ENCODE measurements around the gene MBIP. TPM values are rescaled to one million over a fixed set of nuclear protein-coding genes. Genes with fewer than 3 reads are reported as not detected.

Gene MBIP
- total RNA-seq, 4 donors from 2014 or later, result 13.4 to 46.5 (median 18.1) TPM

DNA sequence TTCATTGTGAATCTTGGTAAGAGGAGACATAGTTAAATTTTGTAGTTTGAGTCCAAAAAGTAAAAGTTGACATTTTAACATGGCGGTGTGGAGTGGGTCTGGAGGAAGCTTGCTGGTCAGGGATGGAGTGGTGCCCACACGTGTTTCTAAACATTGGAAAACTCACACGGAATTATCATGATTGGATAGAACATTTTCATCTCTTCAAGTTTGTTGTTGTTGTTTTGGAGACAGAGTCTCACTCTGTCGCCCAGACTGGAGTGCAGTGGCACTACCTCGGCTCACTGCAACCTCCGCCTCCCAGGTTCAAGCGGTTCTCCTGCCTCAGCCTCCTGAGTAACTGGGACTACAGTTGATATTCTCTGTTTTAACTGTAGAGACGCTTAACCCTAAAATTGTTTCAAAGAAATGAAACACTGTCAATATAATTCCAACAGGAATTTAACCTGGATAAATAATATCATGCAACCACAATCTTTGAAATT, 502 bp upstream of the MBIP start:
- TF ChIP-seq, protein P1, sequence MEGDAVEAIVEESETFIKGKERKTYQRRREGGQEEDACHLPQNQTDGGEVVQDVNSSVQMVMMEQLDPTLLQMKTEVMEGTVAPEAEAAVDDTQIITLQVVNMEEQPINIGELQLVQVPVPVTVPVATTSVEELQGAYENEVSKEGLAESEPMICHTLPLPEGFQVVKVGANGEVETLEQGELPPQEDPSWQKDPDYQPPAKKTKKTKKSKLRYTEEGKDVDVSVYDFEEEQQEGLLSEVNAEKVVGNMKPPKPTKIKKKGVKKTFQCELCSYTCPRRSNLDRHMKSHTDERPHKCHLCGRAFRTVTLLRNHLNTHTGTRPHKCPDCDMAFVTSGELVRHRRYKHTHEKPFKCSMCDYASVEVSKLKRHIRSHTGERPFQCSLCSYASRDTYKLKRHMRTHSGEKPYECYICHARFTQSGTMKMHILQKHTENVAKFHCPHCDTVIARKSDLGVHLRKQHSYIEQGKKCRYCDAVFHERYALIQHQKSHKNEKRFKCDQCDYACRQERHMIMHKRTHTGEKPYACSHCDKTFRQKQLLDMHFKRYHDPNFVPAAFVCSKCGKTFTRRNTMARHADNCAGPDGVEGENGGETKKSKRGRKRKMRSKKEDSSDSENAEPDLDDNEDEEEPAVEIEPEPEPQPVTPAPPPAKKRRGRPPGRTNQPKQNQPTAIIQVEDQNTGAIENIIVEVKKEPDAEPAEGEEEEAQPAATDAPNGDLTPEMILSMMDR (IDR thresholded peaks at IDR 0.05; ENCODE audit: low read depth), result no peak

DNA sequence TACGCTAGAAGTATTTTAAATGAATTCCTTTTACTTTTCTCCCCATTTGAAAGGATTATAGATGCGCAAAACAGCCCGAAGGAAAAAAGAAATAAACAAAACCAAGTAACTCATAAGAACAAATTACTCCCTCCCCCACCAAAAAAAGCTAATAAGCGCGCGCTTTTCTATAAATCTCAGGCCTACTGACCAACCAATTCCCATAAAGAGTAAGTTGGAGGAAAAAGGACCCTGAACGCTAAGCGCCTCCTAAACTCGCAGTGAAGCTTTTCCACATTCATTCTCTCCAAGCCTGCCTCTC, 588 bp downstream of the MBIP start:
- TF ChIP-seq, protein P1 (IDR thresholded peaks at IDR 0.05; ENCODE audit: low read depth), result no peak

DNA sequence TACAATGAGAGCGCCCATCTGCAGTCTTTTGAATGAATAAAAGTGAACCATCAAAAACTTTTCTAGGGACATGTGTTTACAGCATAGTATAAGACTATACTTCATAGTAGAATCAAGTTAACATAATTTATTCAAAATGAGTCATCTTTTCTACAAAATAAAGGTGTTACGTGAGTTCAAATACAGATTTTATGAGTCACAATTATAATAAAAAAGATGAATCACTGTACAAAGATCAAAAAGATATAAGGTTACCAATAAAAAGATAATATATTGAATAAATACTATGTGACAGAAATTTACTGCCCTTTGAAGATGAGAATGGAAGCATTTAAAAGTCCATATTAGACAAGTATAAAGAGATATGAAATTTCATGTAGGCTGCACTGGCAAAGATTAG, 2.8 kb downstream of the MBIP start:
- TF ChIP-seq, protein P1 (IDR thresholded peaks at IDR 0.05; ENCODE audit: low read depth), result no peak

DNA sequence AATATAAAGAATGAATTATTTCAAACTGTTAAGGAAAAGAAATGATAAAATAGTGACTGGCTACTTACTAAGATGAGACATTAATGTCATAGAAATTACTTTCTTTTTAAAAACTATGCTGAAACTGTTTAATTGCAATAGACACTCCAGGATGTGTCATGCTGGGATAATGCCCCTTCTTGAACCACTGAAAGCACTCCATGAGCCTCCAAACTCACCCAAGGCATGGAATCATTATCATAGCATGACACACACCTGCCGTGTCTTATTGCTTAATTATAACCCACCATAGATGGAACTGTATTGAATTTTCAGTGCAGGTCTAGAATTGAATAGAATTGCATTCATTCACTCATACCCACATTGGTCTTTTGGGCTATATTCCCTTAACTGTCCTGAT, 4.3 kb downstream of the MBIP start:
- TF ChIP-seq, protein P1 (IDR thresholded peaks at IDR 0.05; ENCODE audit: low read depth), result no peak

DNA sequence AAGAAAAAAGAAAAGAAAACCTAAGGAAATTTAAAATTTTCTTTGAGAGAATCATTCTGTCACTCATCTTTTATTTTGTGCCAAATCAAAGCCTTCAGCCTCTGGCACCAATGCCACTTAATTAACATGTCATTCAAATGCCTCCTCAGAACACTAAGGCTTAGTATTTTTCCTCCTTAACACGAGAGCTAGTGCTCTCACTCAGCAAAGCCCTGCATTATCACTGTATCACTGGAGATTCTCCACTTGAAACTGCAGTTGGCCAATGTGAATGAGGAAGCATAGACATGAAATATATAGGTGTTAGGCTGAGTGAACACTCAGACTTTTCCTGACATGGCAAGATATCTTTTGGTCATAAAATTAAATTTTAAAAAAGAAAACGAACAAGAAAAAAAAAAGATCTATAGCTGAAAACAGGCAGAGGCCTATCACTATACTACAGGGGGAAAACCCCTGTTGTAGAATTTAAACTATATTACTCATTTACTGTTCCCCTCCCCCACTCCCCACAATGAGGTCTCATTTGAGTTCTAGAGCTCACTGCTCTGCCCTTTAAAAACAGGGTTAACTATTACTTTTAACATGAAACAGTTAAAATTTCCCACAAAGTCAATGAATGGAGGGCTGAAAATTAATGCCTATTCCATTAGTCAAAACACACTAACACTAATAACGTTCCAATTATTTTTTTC, 5.1 kb downstream of the MBIP start:
- TF ChIP-seq, protein P1 (IDR thresholded peaks at IDR 0.05; ENCODE audit: low read depth), result no peak

DNA sequence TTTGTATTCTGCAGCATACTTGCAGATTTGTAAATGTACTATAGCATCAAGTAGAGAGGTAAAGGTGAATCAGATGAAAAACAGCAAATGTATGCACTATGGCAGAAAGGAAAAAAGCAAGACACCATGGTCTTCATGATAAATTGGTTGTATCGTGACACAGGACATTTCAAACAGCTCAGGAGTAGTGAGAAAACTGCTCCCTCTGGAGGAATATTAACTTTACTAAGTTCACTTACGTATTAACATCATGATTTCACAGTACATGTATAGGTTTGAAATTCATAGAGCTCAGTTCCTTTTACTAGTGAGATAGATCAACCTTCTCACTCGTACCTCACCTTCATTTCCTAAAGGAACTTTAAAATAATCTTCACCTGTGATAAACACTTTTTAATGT, 6.5 kb downstream of the MBIP start:
- TF ChIP-seq, protein P1 (IDR thresholded peaks at IDR 0.05; ENCODE audit: low read depth), result no peak

DNA sequence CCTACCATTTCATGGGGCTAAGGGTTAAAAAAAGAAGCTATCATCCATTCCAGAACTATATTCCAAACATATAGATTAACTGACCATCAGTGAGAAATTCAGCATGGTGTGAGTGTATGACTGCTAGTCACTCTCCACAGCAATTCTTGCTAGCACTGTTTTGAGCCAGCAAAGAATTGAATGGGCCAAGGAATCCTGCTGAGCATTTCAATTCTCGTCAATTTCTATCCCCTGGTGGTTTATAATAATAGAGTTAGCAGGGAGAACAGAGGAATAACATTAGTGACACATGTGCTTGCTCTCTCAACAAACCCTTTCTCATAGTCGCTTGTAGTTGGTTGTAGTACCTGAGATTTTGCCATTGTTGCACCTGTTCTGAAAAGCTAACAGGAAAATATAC, 7.2 kb downstream of the MBIP start:
- TF ChIP-seq, protein P1 (IDR thresholded peaks at IDR 0.05; ENCODE audit: low read depth), result no peak
